Muscle of leg (tissue), 11 donors: ENCODE results near the gene PTPN14. TPM values are rescaled to one million over a fixed set of nuclear protein-coding genes. Genes with fewer than 3 reads are reported as not detected.

ENCODE experiments used
- DNase-seq: peaks from one replicate; pipeline ENCODE4 v3.0.0; 2013
- H3K27ac ChIP-seq: one replicate; pipeline ENCODE4 v1.5.1; 2013; ENCODE audit warnings: mild to moderate bottlenecking, low read length, control low read depth
- H3K27me3 ChIP-seq: one replicate; pipeline ENCODE4 v1.6.1; 2013; ENCODE audit warnings: low read length; ENCODE audit not compliant: control insufficient read depth, insufficient read depth
- H3K36me3 ChIP-seq: one replicate; pipeline ENCODE4 v1.6.1; 2013; ENCODE audit warnings: low read length; ENCODE audit not compliant: control insufficient read depth, insufficient read depth
- H3K4me1 ChIP-seq: one replicate; pipeline ENCODE4 v1.6.1; 2013; ENCODE audit warnings: low read length; ENCODE audit not compliant: control insufficient read depth, insufficient read depth
- H3K4me3 ChIP-seq: one replicate; pipeline ENCODE4 v1.5.1; 2013; ENCODE audit warnings: low read length, control low read depth
- H3K9me3 ChIP-seq: replicated peaks from 2 replicates; pipeline ENCODE4 v1.6.1; 2013; ENCODE audit warnings: low read depth, low read length; ENCODE audit not compliant: control insufficient read depth
- WGBS: methylation state at CpG from one replicate; pipeline ENCODE4 v1.1.5; 2013; ENCODE audit warnings: missing lambda C conversion rate; ENCODE audit not compliant: insufficient coverage; 5-methylcytosine and 5-hydroxymethylcytosine counted together
- polyA plus RNA-seq, 8 donors: library from polyadenylated mRNA; unstranded; fragments of 120-200 nt; gene quantifications; one replicate each; pipeline versions ENCODE4 v1.2.1 to v1.2.3, GENCODE V29; 2013; ENCODE audit warnings: inconsistent platforms in 1 of 8, low replicate concordance in 1 of 8; ENCODE audit not compliant: insufficient read length in 8 of 8, insufficient read depth in 1 of 8
- total RNA-seq: library from RNA; stranded (reverse); fragments of 120-200 nt; gene quantifications from one replicate; pipeline ENCODE4 v1.2.4, GENCODE V29; 2013

PTPN14 gene
- total and polyA plus RNA-seq, 9 donors, result 9.4 to 25.2 (median 15.8) TPM

DNA sequence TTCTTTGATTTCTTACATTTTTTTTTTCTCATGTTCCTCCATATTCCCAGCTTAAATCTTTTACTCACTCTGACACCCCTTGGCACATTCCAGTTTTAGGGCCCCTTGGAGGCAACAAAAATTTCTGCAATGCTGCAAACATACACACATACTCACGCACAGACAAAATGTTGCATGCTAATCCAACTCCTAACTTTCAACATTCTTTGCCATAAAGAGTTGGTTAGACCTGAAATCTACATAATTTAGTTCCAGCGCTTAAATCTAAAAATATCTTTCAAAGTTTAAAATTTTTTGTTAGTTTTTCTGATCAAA is 103.9 kb downstream of the PTPN14 start:
- H3K36me3 ChIP-seq, result no peaks in the 10 kb centered on the region
- H3K4me3 ChIP-seq, result no peak overlapping the region
- DNase-seq, result peak; percentile 28
- peaks cover 26% of the 10 kb centered on the region for H3K4me1 ChIP-seq
- H3K9me3 ChIP-seq, result no peaks in the 10 kb centered on the region
- no CpG with 5 or more reads among the region's 2 CpGs for WGBS
- H3K27me3 ChIP-seq, result no peaks in the 10 kb centered on the region
- peak overlapping the region; percentile 82 for H3K27ac ChIP-seq

DNA sequence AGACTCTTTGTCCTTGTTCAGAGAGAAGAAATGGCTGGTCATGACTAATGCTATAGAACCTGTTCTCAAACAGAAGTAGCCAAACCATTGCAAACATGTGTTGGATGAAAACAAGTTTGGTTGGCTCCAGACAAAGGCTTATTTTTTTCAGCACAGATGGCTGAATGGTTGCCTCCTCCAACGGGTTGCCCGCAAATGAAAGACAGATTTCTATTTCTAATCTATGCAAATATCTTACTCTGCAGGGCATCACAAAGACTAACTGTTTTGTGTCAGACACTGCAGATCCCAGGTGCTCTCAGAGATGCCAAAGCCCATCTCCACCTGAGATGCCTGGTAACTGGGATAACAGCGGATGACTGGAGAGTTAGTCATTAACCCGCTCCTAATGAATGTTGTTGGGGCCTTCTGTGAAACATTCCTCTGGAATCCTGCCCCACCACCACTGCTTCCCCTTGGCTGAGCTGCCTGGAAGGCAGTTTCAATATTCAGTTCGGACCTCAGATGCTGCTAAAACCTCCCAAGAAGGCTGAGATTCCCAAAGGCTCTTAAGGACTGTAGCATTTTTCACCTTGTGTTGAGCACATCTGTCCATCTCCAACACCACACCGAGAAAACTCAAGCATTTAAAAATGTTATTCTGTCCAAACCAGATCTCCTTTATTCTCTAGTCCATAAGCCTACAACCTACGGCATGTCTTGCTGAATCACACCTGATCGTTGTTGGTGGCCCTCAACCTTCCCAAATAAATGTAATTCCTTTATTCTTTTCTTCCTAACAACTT is 104.4 kb downstream of the PTPN14 start:
- H3K4me3 ChIP-seq, result no peak overlapping the region
- 42% methylated on average over 4 of the region's 8 CpGs for WGBS
- no peaks in the 10 kb centered on the region for H3K36me3 ChIP-seq
- no peaks in the 10 kb centered on the region for H3K9me3 ChIP-seq
- H3K27ac ChIP-seq, result peak overlapping the region; percentile 82
- H3K27me3 ChIP-seq, result no peaks in the 10 kb centered on the region
- peaks cover 23% of the 10 kb centered on the region for H3K4me1 ChIP-seq
- DNase-seq, result peak; percentile 73

DNA sequence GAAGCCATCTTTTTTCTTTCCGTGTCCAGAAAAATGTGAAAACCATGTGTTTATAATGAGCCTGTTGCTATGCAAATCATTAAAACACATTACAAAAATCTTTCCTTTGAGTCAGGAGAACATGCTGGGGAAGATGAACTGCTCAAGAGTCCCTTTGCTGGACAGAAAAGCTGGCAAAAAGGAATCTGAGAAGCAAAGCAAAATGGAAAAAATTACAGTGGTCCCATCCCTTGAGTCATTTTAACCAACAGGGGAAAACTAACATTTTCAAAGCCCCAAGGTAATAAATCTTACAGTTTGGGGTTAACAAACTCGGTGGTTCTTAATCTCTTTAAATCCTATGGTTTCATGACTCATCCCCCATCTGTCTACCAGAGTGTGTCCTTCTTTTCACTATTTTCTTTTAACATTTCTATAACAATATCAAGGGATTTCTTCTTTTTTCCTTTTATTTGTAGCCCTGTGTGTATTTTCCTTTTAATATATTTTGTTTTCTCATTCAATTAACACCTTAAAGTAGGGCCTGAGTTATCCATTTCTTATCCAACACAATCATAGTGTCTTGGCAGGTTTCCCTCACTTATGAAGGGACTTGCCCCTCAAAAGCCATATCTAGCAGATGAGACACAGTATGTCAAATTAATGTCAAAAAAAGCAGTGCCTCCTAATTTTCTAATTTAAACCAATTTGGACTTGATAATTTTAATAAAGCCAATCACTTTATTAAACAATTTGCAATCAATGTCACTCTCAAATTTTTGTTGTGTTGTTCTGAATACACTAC is 105.4 kb downstream of the PTPN14 start:
- no peaks in the 10 kb centered on the region for H3K27me3 ChIP-seq
- DNase-seq, result peak; percentile 98
- no CpG with 5 or more reads among the region's 2 CpGs for WGBS
- peak overlapping the region; percentile 82 for H3K27ac ChIP-seq
- H3K9me3 ChIP-seq, result no peaks in the 10 kb centered on the region
- H3K36me3 ChIP-seq, result no peaks in the 10 kb centered on the region
- H3K4me1 ChIP-seq, result peaks cover 20% of the 10 kb centered on the region
- no peak overlapping the region for H3K4me3 ChIP-seq

DNA sequence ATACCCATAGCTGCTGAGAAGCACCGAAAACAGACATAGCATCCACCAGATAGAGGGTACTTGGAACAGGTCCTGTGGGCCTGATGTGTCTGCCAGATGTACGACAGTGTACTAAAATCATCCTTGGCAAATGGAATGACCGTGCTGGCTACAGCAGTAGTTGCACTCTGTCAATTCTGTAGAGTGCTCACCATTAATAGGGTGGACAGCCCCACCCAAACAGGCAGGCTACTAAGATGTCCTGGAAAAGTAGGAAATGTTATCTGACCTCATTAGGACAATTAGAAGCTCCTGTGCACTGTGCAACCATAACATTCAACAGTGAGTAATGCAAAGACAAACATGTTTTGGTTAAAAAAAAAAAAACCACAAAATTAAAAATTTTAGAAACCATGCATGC is 106.2 kb downstream of the PTPN14 start:
- 23% methylated on average over 2 of the region's 3 CpGs for WGBS
- Histone ChIP-seq H3K4me1 (peaks cover 20% of the 10 kb centered on the region), H3K27me3 (no peaks in the 10 kb centered on the region), H3K27ac (peak overlapping the region; percentile 82), H3K9me3 (no peaks in the 10 kb centered on the region), H3K36me3 (no peaks in the 10 kb centered on the region), H3K4me3 (no peak overlapping the region)
- DNase-seq, result peak; percentile 75

DNA sequence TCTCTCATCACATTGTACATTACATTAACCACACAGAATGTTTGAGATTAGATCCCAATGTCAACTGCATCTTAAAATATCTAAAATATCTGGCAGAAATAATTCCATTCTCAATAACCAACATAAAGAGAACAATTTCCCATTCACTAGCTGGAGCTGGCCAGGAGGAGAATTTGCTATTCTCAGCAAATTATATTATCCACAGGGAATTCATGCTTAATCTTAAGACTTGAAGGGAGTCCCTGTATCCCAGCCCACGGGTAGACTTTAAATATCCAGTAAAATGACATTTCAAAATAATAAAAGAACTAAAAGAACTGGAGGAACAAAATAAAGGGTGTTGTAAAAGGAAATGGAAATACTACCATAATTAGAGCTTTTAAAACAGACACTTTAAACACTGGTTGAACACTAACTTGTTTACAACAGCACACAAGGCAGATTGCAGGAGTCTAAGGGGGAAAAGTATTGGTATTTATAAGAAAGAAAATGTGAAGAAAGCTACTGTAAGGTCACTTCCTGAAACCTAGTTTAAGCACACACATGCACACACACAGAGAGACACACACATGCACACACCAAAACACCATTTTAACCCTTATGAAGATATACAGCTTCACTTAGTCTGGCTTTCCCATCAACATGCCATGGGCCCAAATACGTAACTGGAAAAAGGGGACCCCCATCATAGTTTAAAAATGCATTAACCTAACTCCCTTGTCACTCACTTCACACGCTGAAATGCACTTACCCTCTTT is 107.0 kb downstream of the PTPN14 start:
- no peaks in the 10 kb centered on the region for H3K9me3 ChIP-seq
- H3K27ac ChIP-seq, result peak overlapping the region; percentile 82
- peak; percentile 46 for DNase-seq
- no peaks in the 10 kb centered on the region for H3K36me3 ChIP-seq
- H3K4me1 ChIP-seq, result peaks cover 20% of the 10 kb centered on the region
- 0% methylated on average over 1 of the region's 3 CpGs for WGBS
- H3K27me3 ChIP-seq, result no peaks in the 10 kb centered on the region
- no peak overlapping the region for H3K4me3 ChIP-seq

DNA sequence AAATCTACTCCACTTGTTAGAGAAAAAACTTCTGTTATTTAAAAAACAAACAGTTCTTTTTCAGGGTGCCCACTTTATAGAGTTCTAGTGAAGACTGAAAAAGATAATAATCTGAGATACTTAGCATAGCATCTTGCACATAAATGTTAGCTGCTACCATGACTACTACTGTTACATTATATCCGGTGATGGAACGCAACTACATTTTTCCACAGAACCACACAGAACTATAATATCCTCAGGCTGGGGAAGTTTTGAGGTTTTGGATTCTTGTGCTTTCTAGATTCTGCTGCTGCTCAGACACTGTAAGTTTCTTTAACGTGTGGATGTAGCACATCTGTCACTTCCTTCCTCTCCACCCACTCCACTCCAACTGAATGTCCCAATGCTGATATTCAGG is 110.3 kb downstream of the PTPN14 start:
- no CpG with 5 or more reads among the region's 3 CpGs for WGBS
- peak overlapping the region; percentile 60 for H3K27ac ChIP-seq
- peaks cover 11% of the 10 kb centered on the region for H3K4me1 ChIP-seq
- H3K27me3 ChIP-seq, result no peaks in the 10 kb centered on the region
- no peaks in the 10 kb centered on the region for H3K36me3 ChIP-seq
- H3K9me3 ChIP-seq, result no peaks in the 10 kb centered on the region
- H3K4me3 ChIP-seq, result no peak overlapping the region
- DNase-seq, result peak; percentile 88

DNA sequence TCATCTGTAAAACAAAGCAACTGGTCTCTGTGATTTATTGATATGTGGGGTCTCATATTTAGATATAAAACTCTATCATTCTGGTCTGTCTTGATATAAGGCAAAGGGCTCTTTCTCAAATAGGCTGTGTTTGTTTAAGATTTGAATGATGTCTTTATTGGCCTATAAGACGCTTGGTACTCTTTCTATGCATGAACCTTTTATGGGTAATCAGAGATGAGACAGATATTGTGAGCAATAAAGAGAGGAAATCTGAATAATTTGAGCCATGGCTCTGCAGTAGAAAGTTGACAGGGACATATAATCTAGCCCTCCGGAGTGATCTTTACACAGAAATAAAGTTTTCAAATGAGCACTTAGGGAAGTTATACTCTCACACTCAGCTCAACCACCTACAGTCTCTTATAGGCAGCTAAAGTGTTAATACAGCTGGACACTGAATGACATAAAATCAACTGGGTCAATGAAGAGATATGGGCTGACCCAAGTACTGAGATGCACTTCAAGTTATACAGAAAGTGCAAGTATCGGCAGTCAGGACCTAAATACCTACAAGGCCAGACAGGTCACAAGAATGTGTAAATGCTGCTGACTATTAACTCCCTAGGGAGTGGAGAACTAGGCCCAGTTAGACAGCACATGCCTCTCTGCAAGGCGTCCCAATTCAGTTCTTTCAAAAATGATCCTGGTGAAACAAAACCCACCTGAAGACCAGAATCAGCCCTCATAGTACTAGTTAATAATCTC is 111.0 kb downstream of the PTPN14 start:
- 100% methylated on average over 1 of the region's 4 CpGs for WGBS
- H3K4me1 ChIP-seq, result peaks cover 11% of the 10 kb centered on the region
- H3K27me3 ChIP-seq, result no peaks in the 10 kb centered on the region
- H3K9me3 ChIP-seq, result no peaks in the 10 kb centered on the region
- H3K27ac ChIP-seq, result peak overlapping the region; percentile 16
- no peak overlapping the region for H3K4me3 ChIP-seq
- no peak for DNase-seq
- no peaks in the 10 kb centered on the region for H3K36me3 ChIP-seq

DNA sequence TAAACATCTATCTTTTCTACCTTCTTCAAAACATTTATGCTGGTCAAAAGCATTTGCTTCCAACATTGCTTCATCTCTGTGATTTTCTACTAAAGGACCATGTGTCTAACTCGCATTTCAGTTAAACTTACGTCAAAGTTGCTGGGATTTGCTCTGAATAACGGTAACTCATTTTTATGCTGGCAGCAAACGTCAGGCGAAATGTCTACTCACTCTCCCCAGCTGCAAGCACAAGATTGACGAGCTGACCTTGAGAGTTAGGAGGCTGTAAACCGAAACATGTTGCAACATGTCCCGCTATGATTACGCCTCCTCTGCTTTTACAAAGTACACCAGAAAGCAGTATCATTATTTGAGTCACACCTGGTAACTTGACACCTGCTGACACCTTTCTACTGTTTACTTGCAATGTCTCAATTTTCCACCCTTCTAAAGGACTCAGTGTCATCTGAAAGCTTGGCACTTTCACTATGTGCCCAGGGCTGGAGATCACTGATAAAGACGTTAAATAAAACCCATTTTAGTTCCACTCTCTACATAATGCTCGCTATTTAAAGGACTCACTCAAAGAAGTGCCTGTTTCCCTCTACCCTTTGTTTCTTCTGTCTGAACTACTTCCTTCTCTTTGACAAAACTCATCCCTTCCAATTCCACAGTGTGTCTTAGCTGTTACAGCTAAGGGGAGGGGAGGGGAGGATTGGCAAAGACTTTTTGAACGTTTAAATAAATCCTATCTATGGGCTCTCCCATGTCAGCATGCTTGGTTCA is 111.9 kb downstream of the PTPN14 start:
- Histone ChIP-seq H3K27ac (no peak overlapping the region), H3K9me3 (no peaks in the 10 kb centered on the region), H3K36me3 (no peaks in the 10 kb centered on the region), H3K27me3 (no peaks in the 10 kb centered on the region), H3K4me1 (peaks cover 4% of the 10 kb centered on the region), H3K4me3 (no peak overlapping the region)
- peak; percentile 45 for DNase-seq
- WGBS, result 50% methylated on average over 10 of the region's 12 CpGs

DNA sequence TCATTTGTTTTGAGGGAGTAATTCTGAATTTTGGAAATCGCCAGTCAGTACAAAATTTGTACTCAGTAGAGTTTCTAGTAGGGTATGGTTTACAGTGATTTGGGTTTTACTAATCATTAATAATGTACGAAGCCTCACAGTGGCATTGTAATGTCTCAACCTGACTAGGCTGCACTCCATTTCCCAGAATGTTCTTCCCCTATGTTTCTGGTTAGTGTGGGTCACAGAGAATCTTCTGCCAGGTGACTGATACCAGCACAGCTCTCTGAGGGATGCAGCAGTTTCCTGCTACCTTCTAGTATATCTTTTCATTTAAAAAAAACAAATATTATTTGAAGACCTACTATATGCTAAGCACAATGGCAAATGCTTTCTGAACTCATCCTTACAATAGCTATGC is 112.9 kb downstream of the PTPN14 start:
- Histone ChIP-seq H3K27ac (no peak overlapping the region), H3K4me1 (peaks cover under 1% of the 10 kb centered on the region), H3K4me3 (no peak overlapping the region), H3K36me3 (no peaks in the 10 kb centered on the region), H3K9me3 (no peaks in the 10 kb centered on the region), H3K27me3 (no peaks in the 10 kb centered on the region)
- WGBS, result no CpG with 5 or more reads among the region's 2 CpGs
- no peak for DNase-seq
